CMK (cell line): ENCODE data around the gene CELF4.

Experiments used
- DNase-seq: peaks from one replicate; pipeline ENCODE4 v3.0.0-alpha.2; 2010; ENCODE audit warnings: low read depth

The CELF4 gene

GRCh38 chr18:37348729-37349128, 216.9 kb downstream of the CELF4 start:
- no peak for DNase-seq

DNA sequence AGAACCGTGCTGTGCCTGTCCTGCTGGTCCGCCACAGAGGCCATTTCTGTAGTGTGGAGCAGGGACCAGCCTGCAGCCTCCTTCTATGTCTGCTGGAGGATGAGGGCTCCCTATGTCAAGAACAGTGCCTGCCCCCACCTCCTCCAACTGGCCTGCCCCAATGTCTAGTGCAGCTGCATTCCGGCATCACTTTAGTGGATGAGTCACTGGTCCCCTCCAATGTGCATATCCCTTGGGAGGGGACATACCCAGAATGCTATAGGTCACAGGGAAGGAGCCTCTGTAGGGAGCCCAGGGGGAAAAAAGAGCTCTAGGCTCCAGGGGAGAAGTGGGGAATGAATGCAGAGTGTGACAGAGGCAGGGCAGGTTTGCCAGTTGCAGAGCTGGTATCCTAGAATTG, 219.6 kb downstream of the CELF4 start:
- DNase-seq, result no peak

- no peak for DNase-seq
Measured at GRCh38 chr18:37343542-37343851, 222.1 kb downstream of the CELF4 start.

GRCh38 chr18:37341473-37342086, 224.0 kb downstream of the CELF4 start:
- no peak for DNase-seq

GRCh38 chr18:37341016-37341415, 224.6 kb downstream of the CELF4 start:
- DNase-seq, result no peak

GRCh38 chr18:37339701-37340215, 225.8 kb downstream of the CELF4 start:
- no peak for DNase-seq

GRCh38 chr18:37336568-37337285, 228.9 kb downstream of the CELF4 start:
- DNase-seq, result no peak

DNA sequence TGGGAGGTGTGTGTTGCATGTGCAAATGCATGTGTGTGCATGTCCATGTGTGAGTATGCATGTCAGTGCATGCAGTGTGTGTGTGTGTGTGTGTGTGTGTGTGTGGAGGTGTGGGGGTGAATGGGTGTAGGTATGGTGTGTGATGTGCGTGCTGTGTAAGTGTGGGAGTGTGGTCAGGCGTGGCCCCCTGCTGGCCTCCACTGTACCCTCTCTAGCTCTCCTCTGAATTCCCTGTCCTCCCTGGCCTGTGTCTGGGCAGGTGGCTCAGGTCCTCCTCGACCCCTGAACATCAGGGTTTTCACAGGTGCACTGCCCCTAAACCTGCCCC, 230.2 kb downstream of the CELF4 start:
- no peak for DNase-seq

GRCh38 chr18:37334631-37335408, 230.8 kb downstream of the CELF4 start:
- DNase-seq, result no peak

DNA sequence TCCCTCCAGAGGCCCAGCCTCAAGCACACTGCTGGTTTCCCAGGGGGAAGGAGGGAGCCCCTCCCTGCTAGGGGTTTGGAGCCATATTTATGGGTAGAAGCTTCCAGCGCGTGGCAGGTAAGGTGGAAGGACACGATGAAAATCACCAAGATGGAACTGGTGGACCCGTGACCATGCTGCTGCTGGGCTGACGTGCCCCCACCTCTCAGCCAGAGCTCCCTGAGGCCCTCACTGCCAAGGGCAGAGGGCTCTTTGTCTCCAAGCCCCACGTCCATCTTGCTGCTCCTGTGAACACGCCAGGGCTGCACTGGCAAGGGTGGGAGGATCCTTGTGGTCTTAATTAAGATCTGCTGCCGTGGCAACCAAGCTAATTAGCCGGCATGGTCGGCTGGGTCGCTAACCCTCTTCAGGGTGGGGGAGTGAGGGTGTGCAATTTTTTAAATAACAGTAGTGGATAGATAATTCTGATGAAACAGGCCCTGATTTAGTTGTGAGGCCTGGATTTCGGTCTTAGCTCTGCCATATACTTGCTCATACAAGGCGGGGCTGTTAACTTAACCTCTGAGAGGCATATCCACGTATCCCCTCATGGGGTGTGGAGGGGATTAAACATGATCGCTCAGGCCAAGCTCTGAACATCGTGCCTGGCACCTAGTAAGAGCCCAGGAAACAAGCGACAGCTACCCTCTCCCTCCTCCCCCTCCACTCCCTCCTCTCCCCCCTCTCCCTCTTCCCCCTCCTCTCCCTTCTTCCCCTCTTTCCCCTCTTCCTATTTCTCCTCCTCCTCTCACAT, 232.8 kb downstream of the CELF4 start:
- no peak for DNase-seq

- DNase-seq, result no peak
Measured at GRCh38 chr18:37332219-37332618, 233.4 kb downstream of the CELF4 start.

- DNase-seq, result no peak
Measured at GRCh38 chr18:37330173-37330572, 235.4 kb downstream of the CELF4 start.

GRCh38 chr18:37328946-37329719, 236.5 kb downstream of the CELF4 start:
- no peak for DNase-seq

DNA sequence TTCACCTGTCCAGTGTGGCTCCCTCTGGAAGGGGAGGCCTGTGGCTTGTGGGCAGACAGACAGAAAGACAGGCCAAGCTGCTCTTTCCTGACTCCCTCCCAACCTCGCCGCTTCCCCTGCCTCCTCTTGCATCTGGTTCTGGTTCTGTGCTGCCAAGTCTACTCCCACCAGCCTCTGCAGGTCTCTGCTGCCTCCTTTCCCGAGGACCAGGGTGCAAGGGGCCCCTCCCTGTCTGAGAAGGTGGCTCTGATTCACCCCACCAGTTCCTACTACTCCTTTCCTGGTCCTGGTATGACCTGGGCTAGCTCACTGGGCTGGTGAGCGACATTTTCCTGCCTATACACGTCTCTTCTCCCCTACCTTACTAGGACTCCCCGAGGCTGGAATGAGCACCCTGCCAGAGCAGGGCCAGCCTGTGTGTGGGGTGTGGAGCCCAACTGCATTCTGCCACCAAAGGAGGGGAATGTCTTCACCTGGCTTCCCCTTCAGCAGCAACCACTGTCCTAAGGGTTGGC, 238.5 kb downstream of the CELF4 start:
- no peak for DNase-seq

DNA sequence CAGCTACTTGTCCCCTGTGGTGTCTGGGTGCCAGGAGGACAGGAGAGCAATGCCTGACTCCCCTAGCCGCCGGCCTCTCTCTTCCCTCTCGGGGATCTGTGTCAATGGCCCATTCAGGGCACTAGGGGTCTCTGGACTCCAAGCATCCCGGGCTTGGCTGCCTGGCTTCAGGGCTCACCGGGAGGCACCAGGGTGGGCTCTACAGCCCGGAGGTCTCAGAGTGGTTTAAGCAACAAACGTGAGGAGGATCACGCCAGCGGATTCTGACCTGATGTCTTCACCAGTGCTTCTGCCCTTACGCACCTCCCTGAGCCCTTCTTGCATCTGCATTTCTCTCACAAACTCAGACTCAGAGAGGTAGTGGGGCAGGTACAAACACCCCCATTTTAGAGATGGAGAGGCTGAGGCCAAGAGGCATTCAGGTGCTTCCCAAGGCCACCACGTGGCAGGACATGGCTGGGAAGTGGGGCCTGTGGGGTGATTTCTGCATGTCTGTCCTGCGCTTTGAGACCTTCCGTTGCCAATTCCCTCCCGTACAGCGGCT, 243.0 kb downstream of the CELF4 start:
- DNase-seq, result no peak

DNA sequence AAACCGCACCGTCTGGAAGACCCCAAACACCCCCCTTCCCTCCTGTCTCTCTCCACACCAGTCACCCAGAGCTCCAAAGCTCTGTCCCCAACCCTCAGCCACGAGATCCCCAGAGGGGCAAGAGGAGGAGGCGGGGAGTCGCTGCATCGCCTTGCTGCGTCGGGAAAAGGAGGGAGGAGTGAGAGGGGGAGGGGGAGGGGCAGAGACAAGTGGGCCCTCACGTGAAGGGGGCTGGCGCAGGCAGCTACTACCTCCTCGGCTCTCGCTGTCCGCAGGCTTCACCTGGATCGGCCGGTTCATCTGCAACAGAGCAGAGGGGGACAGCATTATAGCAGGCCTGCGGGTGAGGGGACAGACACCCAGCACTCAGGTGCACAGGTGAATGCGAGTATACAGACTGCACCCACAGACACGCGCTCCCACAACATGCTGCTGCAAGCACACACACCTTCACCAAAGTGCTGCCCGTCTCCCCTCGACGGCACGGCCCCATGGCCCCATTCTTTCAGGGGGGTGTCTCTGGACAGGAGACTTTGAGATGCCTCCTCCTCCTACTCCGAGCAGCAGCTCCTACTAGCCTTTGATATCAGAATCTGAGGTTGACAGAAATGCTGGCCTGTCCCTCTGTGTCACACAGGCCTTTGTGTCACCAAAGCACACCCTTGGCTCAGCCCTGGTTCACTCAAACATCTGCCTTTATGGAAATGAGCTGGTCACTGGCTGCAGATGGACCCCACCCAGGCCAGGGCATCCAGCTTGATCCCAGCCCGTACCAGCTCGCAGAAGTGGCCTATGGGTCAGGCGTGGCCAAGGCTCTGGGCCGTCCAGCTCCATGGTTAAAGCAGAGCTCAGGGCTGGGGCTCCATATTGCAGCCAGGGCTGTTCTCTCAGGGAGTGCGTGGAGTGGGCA, 243.8 kb downstream of the CELF4 start:
- no peak for DNase-seq

- no peak for DNase-seq
Measured at GRCh38 chr18:37320317-37320716, 245.3 kb downstream of the CELF4 start.

- no peak for DNase-seq
Measured at GRCh38 chr18:37318360-37319355, 246.9 kb downstream of the CELF4 start.

- no peak for DNase-seq
Measured at GRCh38 chr18:37317486-37317885, 248.1 kb downstream of the CELF4 start.
